Stimulated activated effector memory CD8-positive, alpha-beta T cell treated with anti-CD3 and anti-CD28 coated beads, Interleukin-12 subunit alpha, Interleukin-12 subunit beta, amount 100 ng/mL, for 72 hours (primary cell): ENCODE results near the gene TTC23.

Experiments
- ATAC-seq: fragments of 150-1000 bp; cut with Tn5 transposase; 2 replicates; pipeline ENCODE4 v1.10.0; 2021
- DNase-seq, 2 donors: peaks; one replicate each; pipeline ENCODE4 v3.0.0; 2021 to 2022; ENCODE audit warnings: low spot score in 2 of 2
- H3K27ac Mint-ChIP-seq: one replicate; pipeline ENCODE4 v1.8.0; 2022; ENCODE audit warnings: mild to moderate bottlenecking, mixed read lengths
- H3K36me3 Mint-ChIP-seq: one replicate; pipeline ENCODE4 v1.8.0; 2022; ENCODE audit warnings: mild to moderate bottlenecking, mixed read lengths
- H3K4me1 Mint-ChIP-seq: one replicate; pipeline ENCODE4 v1.8.0; 2022; ENCODE audit warnings: mixed read lengths
- H3K4me3 Mint-ChIP-seq: one replicate; pipeline ENCODE4 v1.8.0; 2022; ENCODE audit warnings: mild to moderate bottlenecking, mixed read lengths
- H3K9me3 Mint-ChIP-seq: one replicate; pipeline ENCODE4 v1.8.0; 2022; ENCODE audit warnings: mixed read lengths

TTC23 gene

GRCh38 chr15:99096173-99096893 lies 153.0 kb downstream of the TTC23 start:
- DNase-seq (no peak), ATAC-seq (peak; percentile 17)
- no peak overlapping the region for H3K4me3 Mint-ChIP-seq
- no peaks in the 10 kb centered on the region for H3K4me1 Mint-ChIP-seq
- no peaks in the 10 kb centered on the region for H3K9me3 Mint-ChIP-seq
- H3K36me3 Mint-ChIP-seq: no peaks in the 10 kb centered on the region
- H3K27ac Mint-ChIP-seq: no peak overlapping the region

DNA sequence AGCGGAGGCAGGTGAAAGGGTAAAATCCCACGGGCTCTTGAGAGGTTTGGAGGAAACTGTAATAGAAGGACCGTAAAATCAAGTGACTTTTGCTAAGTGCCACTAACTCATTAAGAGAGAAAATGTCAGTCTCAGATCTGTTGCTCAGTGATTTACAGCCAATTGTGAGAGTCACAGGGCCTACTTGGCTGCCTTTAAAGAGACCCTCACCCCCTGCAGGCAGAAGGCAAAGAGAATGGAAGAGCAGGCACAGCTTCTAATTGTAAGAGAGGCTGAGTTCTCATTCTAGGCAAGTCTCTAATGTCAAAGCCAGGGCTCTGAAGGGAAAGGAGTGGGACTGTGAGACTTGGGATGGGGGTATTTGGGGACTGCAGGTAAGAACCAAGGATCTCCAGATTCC lies 153.8 kb downstream of the TTC23 start:
- Mint-ChIP-seq H3K27ac (no peak overlapping the region), H3K36me3 (no peaks in the 10 kb centered on the region), H3K4me1 (no peaks in the 10 kb centered on the region), H3K4me3 (no peak overlapping the region), H3K9me3 (no peaks in the 10 kb centered on the region)
- no peak for ATAC-seq
- DNase-seq: no peak

DNA sequence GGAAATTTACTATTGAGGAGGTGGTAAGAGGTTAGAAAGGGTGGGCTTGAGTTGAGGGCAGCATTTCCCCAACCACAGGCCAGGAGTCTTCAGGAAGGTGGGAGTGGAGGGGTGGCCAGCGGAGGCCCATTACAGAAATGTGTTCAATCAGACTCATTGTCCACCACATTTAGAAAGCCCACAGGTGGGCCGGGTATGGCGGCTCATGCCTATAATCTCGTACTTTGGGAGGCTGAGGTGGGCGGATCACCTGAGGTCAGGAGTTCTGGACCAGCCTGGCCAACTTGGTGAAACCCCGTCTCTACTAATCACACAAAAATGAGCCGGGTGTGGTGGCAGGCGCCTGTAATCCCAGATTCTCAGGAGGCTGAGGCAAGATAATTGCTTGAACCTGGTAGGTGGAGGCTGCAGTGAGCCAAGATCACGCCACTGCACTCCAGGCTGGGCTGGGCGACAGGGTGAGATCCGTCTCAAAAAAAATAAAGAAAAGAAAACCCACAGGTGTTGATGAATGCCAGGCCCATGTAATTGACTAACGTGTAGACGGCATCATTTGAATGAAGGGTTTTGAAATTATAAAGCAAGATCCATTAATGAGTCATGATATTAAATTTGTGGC lies 156.7 kb downstream of the TTC23 start:
- H3K4me3 Mint-ChIP-seq: no peak overlapping the region
- DNase-seq (no peak), ATAC-seq (no peak)
- no peaks in the 10 kb centered on the region for H3K9me3 Mint-ChIP-seq
- H3K36me3 Mint-ChIP-seq: no peaks in the 10 kb centered on the region
- peaks cover 8% of the 10 kb centered on the region for H3K4me1 Mint-ChIP-seq
- H3K27ac Mint-ChIP-seq: no peak overlapping the region

DNA sequence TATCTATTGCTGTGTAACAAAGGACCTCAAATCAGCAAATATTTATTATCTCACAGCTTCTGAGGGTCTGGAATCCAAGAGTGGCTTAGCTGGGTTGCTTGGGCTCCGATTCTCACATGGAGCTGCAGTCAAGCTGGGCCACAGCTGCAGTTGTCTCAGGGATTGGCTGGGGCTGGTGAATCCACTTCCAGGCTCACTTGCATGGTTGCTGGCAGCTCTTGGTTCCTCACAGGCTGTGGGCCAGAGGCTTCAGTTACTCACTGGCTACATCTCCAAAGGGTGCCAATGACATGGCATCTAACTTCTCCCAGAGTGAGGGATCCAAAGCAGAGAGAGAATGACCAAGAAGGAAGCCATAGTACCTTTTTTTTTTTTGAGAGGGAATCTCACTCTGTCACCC lies 158.4 kb downstream of the TTC23 start:
- ATAC-seq (no peak), DNase-seq (no peak)
- H3K36me3 Mint-ChIP-seq: no peaks in the 10 kb centered on the region
- no peak overlapping the region for H3K27ac Mint-ChIP-seq
- no peak overlapping the region for H3K4me3 Mint-ChIP-seq
- H3K9me3 Mint-ChIP-seq: no peaks in the 10 kb centered on the region
- H3K4me1 Mint-ChIP-seq: peaks cover 8% of the 10 kb centered on the region

GRCh38 chr15:99090011-99090699 lies 159.2 kb downstream of the TTC23 start:
- ATAC-seq: peak; percentile 63
- H3K36me3 Mint-ChIP-seq: no peaks in the 10 kb centered on the region
- peak overlapping the region; percentile 21 for H3K27ac Mint-ChIP-seq
- no peak for DNase-seq
- no peaks in the 10 kb centered on the region for H3K9me3 Mint-ChIP-seq
- H3K4me1 Mint-ChIP-seq: peaks cover 8% of the 10 kb centered on the region
- H3K4me3 Mint-ChIP-seq: no peak overlapping the region

DNA sequence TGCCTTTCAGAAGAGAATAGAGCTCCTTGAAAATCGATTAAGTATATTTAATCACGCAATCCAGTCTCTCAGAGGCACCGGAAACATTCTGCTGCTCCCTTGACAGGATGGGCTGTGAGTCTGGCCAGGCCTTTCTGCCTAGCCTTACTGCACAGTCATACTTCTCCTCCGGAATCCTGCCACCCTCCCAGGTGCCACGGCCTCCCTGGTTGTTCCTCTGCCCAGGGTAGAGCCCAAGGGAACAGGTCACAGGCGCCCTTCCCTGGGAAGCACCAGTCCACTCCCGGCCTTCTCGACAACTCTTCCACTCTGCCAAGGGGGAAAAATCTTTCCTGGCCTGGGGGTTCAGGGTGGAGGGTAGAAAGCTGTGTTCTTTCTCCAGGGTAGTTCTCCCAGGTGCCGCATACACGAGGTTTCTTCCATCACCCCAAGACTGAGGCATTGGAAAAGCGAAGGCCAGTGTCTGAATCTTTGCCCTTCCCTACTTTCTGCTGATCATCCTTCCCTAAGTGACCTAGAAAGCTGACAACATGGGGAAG lies 161.9 kb downstream of the TTC23 start:
- Mint-ChIP-seq H3K4me1 (peaks cover 8% of the 10 kb centered on the region), H3K9me3 (no peaks in the 10 kb centered on the region), H3K36me3 (no peaks in the 10 kb centered on the region), H3K4me3 (no peak overlapping the region), H3K27ac (no peak overlapping the region)
- DNase-seq (no peak), ATAC-seq (no peak)

DNA sequence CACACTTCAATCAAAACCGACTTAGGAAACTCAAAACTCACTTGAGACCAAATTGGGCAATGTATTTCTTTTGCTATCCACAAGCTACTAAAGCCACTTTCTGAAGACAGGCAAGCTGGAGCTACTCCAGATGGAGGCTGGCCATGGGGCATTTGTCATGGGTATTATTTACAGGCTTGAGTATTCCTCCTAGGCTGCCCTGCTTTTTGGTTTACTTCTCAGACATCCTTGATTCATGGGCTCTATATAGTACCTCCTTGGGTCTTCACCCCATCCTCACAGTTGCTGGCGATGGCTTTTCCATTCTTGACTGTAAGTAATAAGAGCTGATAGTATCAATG lies 163.1 kb downstream of the TTC23 start:
- no peak overlapping the region for H3K27ac Mint-ChIP-seq
- no peaks in the 10 kb centered on the region for H3K36me3 Mint-ChIP-seq
- no peaks in the 10 kb centered on the region for H3K9me3 Mint-ChIP-seq
- ATAC-seq: no peak
- no peak overlapping the region for H3K4me3 Mint-ChIP-seq
- peaks cover 8% of the 10 kb centered on the region for H3K4me1 Mint-ChIP-seq
- DNase-seq: no peak
